ENCODE data around the gene NRG3.

Gene NRG3

GRCh38 chr10:82210331-82210730, 335.3 kb downstream of the NRG3 start:
- no peak for DNase-seq (ENCODE audit: low read depth in 4 of 4, low spot score in 1 of 4)

- DNase-seq (ENCODE audit: low read depth in 4 of 4, low spot score in 1 of 4), result no peak
Measured at GRCh38 chr10:82211346-82211745, 336.4 kb downstream of the NRG3 start.

GRCh38 chr10:82212753-82213152, 337.8 kb downstream of the NRG3 start:
- DNase-seq (ENCODE audit: low read depth in 4 of 4, low spot score in 1 of 4), result no peak

GRCh38 chr10:82213784-82214183, 338.8 kb downstream of the NRG3 start:
- no peak for DNase-seq (ENCODE audit: low read depth in 4 of 4, low spot score in 1 of 4)

GRCh38 chr10:82221056-82221455, 346.1 kb downstream of the NRG3 start:
- DNase-seq (ENCODE audit: low read depth in 4 of 4, low spot score in 1 of 4), result no peak

GRCh38 chr10:82221601-82222149, 346.7 kb downstream of the NRG3 start:
- DNase-seq (ENCODE audit: low read depth in 4 of 4, low spot score in 1 of 4), result no peak

GRCh38 chr10:82228701-82229100, 353.7 kb downstream of the NRG3 start:
- DNase-seq (ENCODE audit: low read depth in 4 of 4, low spot score in 1 of 4), result no peak

GRCh38 chr10:82234173-82234572, 359.2 kb downstream of the NRG3 start:
- no peak for DNase-seq (ENCODE audit: low read depth in 4 of 4, low spot score in 1 of 4)

GRCh38 chr10:82236084-82236731, 361.2 kb downstream of the NRG3 start:
- DNase-seq (ENCODE audit: low read depth in 4 of 4, low spot score in 1 of 4), result no peak

- DNase-seq (ENCODE audit: low read depth in 4 of 4, low spot score in 1 of 4), result no peak
Measured at GRCh38 chr10:82238291-82238690, 363.3 kb downstream of the NRG3 start.

- DNase-seq (ENCODE audit: low read depth in 4 of 4, low spot score in 1 of 4), result no peak
Measured at GRCh38 chr10:82240408-82240807, 365.4 kb downstream of the NRG3 start.

- DNase-seq (ENCODE audit: low read depth in 4 of 4, low spot score in 1 of 4), result no peak
Measured at GRCh38 chr10:82242778-82243177, 367.8 kb downstream of the NRG3 start.

GRCh38 chr10:82245157-82245556, 370.2 kb downstream of the NRG3 start:
- no peak for DNase-seq (ENCODE audit: low read depth in 4 of 4, low spot score in 1 of 4)

- DNase-seq (ENCODE audit: low read depth in 4 of 4, low spot score in 1 of 4), result no peak
Measured at GRCh38 chr10:82245906-82246560, 371.0 kb downstream of the NRG3 start.

- no peak for DNase-seq (ENCODE audit: low read depth in 4 of 4, low spot score in 1 of 4)
Measured at GRCh38 chr10:82249141-82249540, 374.1 kb downstream of the NRG3 start.

GRCh38 chr10:82251222-82251906, 376.4 kb downstream of the NRG3 start:
- no peak for DNase-seq (ENCODE audit: low read depth in 4 of 4, low spot score in 1 of 4)

GRCh38 chr10:82252081-82252480, 377.1 kb downstream of the NRG3 start:
- DNase-seq (ENCODE audit: low read depth in 4 of 4, low spot score in 1 of 4), result no peak

GRCh38 chr10:82254237-82254636, 379.2 kb downstream of the NRG3 start:
- no peak for DNase-seq (ENCODE audit: low read depth in 4 of 4, low spot score in 1 of 4)

- DNase-seq (ENCODE audit: low read depth in 4 of 4, low spot score in 1 of 4), result no peak
Measured at GRCh38 chr10:82256275-82256674, 381.3 kb downstream of the NRG3 start.

- DNase-seq (ENCODE audit: low read depth in 4 of 4, low spot score in 1 of 4), result no peak
Measured at GRCh38 chr10:82266438-82266837, 391.4 kb downstream of the NRG3 start.

- DNase-seq (ENCODE audit: low read depth in 4 of 4, low spot score in 1 of 4), result no peak
Measured at GRCh38 chr10:82267014-82267413, 392.0 kb downstream of the NRG3 start.

GRCh38 chr10:82267465-82267864, 392.5 kb downstream of the NRG3 start:
- no peak for DNase-seq (ENCODE audit: low read depth in 4 of 4, low spot score in 1 of 4)

All from stimulated activated CD4-positive, alpha-beta T cell treated with anti-CD3 and anti-CD28 coated beads, Interleukin-1b, Interleukin-23, amount 100 ng/mL, for 24 hours (primary cell).